Colonic mucosa (tissue), 4 donors: ENCODE results near the gene IL20. TPM values are rescaled to one million over a fixed set of nuclear protein-coding genes. Genes with fewer than 3 reads are reported as not detected.

ENCODE experiments used
- DNase-seq: peaks from one replicate; pipeline ENCODE4 v3.0.0-alpha.2; 2020
- H3K27ac ChIP-seq: fragments of 200-600 bp; one replicate; pipeline ENCODE4 v1.8.0; 2021
- H3K27me3 ChIP-seq: fragments of 200-600 bp; one replicate; pipeline ENCODE4 v1.8.0; 2021
- H3K36me3 ChIP-seq: fragments of 200-600 bp; one replicate; pipeline ENCODE4 v1.8.0; 2021
- H3K4me1 ChIP-seq: fragments of 200-600 bp; one replicate; pipeline ENCODE4 v1.8.0; 2021; ENCODE audit warnings: mild to moderate bottlenecking
- H3K4me3 ChIP-seq: fragments of 200-600 bp; one replicate; pipeline ENCODE4 v1.8.0; 2021
- H3K9ac ChIP-seq, 2 donors: one replicate each; pipeline ENCODE4 v1.7.0; 2013; ENCODE audit warnings: control low read depth in 2 of 2, low read depth in 2 of 2, low read length in 2 of 2
- H3K9me3 ChIP-seq: fragments of 200-600 bp; one replicate; pipeline ENCODE4 v1.8.0; 2021
- CTCF ChIP-seq: fragments of 200-600 bp; IDR thresholded peaks from one replicate; pipeline ENCODE4 v1.8.0; 2022; ENCODE audit warnings: antibody characterized with exemption, mild to moderate bottlenecking
- intact Hi-C: fragments of 100-400 bp; cut with DNase I; formaldehyde crosslinking; loops from one replicate; pipeline ENCODE4 v1.14.1; 2022
- total RNA-seq, 2 donors: library from RNA; stranded (reverse); fragmentation: NEBNext Ultra II Directional in 1 of 2; extraction: Animal tissue kit (Norgen Biotek cat#: 25700) in 1 of 2; gene quantifications; one replicate each; pipeline ENCODE4 v1.2.1, GENCODE V29; 2021
- donor health status: healthy.
- donor health status: DM: no; HTN: no; CAD: no.
- donor health status: DM: no; HTN: no; CAD: no.

The IL20 gene
- total RNA-seq, 2 donors from 2014 or later: not detected

DNA sequence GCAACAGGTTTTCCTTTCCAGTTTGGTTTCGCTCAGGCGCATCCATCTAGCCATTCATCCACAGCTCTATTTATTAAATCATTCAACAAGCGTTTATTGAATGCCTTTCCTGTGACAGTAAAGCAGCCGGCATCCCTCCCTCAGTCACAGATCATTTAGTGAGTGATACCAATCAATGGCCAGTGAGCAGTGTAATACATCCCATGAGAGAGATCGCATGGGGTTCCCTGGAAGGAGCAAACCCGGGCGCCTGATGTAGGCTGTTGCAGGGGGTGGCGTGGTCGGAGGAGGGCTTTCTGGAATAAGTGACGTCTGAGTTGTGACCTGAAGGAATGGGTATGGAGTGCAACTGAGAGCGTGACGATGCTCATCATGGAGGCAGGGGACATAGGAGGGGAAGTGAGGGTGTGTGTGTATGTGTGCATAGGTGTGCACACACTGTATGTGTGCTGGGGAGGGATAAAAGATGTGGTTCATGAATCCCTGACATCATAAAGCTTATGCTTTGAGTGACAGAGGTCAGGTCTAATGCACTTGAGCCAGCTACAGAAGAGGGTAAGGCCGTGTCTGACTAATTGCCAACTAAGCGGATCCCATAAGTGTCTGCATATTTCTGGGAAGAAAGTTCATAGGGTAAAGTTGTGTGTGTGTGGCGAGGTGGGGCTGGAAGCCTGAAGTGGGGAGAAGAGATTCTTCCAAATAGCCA lies 49.8 kb downstream of the IL20 start:
- Histone ChIP-seq H3K9me3 (no peaks in the 10 kb centered on the region), H3K36me3 (no peaks in the 10 kb centered on the region), H3K4me3 (no peak overlapping the region), H3K27me3 (no peaks in the 10 kb centered on the region), H3K9ac (no peak overlapping the region), H3K27ac (no peak overlapping the region), H3K4me1 (peaks cover under 1% of the 10 kb centered on the region)
- TF ChIP-seq CTCF: no peak
- intact Hi-C loops: loop anchor here (10.0 kb wide), 2 partner anchors 280 to 420 kb away; partner anchors contain the start of gene DYRK3
- DNase-seq: no peak

DNA sequence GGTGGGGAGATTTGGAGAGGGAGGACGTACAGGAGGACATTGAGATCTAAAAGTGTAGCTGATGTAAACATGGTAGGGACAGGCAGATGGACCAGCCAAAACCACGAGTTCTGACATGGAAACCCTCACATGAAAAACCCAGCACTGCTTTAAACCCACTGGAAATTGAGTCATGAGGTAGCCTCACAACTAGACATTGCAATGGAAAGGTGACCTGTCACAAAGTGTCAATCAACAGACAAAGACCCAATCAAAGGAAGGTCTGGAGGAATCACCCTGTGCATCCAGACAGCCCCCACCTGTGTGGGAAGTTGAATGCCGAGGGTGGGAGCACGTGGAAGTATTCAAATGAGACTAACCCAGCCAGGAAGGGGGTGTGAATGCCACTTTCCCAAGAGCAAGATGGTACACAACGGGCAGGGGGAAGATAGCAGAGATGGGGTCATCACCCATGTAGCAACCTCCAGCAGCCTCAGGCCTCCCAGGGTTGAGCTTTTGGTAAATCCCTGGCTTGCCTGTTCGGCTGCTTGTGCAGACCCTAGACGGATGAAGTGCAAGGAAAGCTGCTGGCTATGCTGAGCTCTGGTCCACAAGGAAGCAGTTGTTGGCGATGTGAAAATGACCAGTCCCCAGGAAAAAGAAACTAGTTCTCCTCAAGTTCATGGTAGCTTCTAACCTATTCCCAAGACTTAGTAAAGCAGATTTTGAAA lies 50.7 kb downstream of the IL20 start:
- intact Hi-C loops: loop anchor here (10.0 kb wide), 2 partner anchors 281 to 421 kb away; partner anchors contain the start of gene DYRK3
- Histone ChIP-seq H3K36me3 (no peaks in the 10 kb centered on the region), H3K4me3 (no peak overlapping the region), H3K27me3 (no peaks in the 10 kb centered on the region), H3K9me3 (no peaks in the 10 kb centered on the region), H3K4me1 (no peaks in the 10 kb centered on the region), H3K27ac (no peak overlapping the region), H3K9ac (no peak overlapping the region)
- no peak for TF ChIP-seq CTCF
- no peak for DNase-seq

DNA sequence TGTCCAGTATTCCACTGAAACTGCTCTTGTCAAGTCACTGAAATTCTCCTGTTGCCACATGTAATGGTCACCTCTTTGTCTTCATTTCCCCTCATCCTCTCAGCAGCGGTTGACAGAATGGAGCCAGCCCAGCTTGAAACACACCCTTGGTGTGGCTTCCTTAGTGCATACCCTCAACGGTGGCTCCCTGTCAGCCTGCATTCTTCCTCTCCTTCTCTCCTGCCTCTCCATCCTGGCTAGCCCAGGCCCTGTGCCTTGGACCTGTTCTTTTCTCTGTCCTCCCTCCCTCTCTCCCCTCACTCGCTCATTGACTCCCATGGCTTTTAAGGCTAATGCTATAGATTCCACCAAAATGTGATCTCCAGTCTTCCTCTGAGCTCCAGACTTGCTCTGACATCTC lies 52.7 kb downstream of the IL20 start:
- no peaks in the 10 kb centered on the region for H3K4me1 ChIP-seq
- DNase-seq: no peak
- no peak overlapping the region for H3K9ac ChIP-seq
- no peaks in the 10 kb centered on the region for H3K36me3 ChIP-seq
- no peaks in the 10 kb centered on the region for H3K27me3 ChIP-seq
- intact Hi-C loops: loop anchor here (10.0 kb wide), 2 partner anchors 283 to 423 kb away; partner anchors contain the start of gene DYRK3
- no peak overlapping the region for H3K4me3 ChIP-seq
- no peaks in the 10 kb centered on the region for H3K9me3 ChIP-seq
- H3K27ac ChIP-seq: no peak overlapping the region
- TF ChIP-seq CTCF: no peak

Other genes starting within 250 kb of the IL20 start
- gene DYRK3, start 230.1 kb upstream of the IL20 start, total RNA-seq: 1 to 10 TPM in 1 of 2 donors, under 1 TPM in 1; 0.86 to 1.9 TPM
- gene MAPKAPK2, start 180.7 kb upstream of the IL20 start, total RNA-seq: 10 to 100 TPM; 61.4 to 71.1 TPM
- gene IL19, start 94.8 kb upstream of the IL20 start, total RNA-seq: under 1 TPM in 1 of 2 donors, not detected in 1; 0.40 TPM
- gene IL10, start 93.1 kb upstream of the IL20 start, total RNA-seq: under 1 TPM; 0.17 to 0.29 TPM
- gene IL24, start 31.8 kb downstream of the IL20 start, total RNA-seq: not detected
- 1 to 10 TPM; 2.3 to 2.7 TPM for gene FCMR, start 56.3 kb downstream of the IL20 start, total RNA-seq
- over 10,000 TPM in 1 of 2 donors, 1,000 to 10,000 TPM in 1; 7,504 to 12,164 TPM for gene PIGR, start 80.8 kb downstream of the IL20 start, total RNA-seq
- 1 to 10 TPM in 1 of 2 donors, under 1 TPM in 1; 0.56 to 4.5 TPM for gene FCAMR, start 104.8 kb downstream of the IL20 start, total RNA-seq
- gene C1orf116, start 167.1 kb downstream of the IL20 start, total RNA-seq: 10 to 100 TPM; 12.0 to 25.5 TPM
- gene YOD1, start 185.6 kb downstream of the IL20 start, total RNA-seq: 1 to 10 TPM; 5.7 to 8.0 TPM
- 10 to 100 TPM; 52.1 to 88.5 TPM for gene PFKFB2, start 187.7 kb downstream of the IL20 start, total RNA-seq
- 1 to 10 TPM; 5.0 to 9.6 TPM for gene C4BPB, start 223.2 kb downstream of the IL20 start, total RNA-seq
- 1 to 10 TPM; 1.9 to 2.3 TPM for gene C4BPA, start 238.6 kb downstream of the IL20 start, total RNA-seq